ENCODE data around the gene ALG14.
"Not testable (repeated sequence)": the region's sequence is repeated elsewhere in the genome, so short reads cannot be mapped to it uniquely, and the experiment has no call there.

Gene ALG14

DNA sequence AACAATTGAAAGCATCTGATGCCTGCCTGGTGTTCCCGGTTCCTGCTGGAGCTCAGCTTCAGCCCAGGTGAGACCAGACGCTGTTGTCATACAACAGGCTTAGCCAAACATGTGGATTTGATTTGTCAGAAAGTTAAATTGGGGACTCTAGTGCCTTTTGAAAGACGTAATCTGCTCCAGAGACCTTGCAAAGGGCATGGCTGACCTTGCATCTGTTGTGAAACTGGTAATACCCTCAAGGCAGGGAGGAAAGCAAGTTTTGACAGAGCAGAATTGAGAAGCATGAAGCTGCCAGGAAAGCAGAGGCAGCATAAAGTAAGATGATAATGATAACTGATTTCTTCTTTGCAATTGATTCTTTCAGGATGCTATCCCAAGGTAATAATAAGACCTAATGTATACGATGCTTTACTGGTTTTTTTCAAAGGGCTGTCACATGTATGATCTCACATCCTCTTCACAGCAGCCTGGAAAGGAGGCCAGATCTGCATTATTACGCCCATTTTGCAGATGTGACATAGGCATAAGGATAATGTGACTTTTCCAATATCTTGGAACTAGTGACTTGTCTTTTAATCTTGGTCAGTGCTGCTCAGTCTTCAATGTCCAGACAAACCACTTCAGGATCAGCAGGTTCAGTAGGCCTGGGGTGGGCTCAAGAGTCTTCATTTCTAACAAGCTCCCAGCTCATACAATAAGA lies 121.1 kb downstream of the ALG14 start:
- no peak for DNase-seq

DNA sequence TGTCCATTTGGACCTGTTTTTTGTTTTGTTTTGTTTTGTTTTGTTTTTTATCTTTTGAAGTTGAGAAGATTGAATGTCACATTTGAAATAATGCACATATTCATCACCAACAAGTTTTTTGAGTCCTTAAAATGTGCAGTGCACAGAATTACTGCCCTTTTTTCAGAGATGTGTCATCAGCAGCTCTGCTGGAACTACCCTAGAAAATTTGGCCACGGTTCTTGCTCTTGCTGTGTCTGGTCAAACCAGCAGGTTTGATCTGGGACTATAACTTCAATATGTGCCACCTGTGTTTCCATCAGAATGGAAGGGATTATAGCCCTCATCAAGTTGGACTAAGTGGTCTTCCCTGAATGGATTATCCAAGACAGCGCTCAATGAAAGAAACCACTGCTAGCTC lies 121.7 kb downstream of the ALG14 start:
- DNase-seq: no peak

DNA sequence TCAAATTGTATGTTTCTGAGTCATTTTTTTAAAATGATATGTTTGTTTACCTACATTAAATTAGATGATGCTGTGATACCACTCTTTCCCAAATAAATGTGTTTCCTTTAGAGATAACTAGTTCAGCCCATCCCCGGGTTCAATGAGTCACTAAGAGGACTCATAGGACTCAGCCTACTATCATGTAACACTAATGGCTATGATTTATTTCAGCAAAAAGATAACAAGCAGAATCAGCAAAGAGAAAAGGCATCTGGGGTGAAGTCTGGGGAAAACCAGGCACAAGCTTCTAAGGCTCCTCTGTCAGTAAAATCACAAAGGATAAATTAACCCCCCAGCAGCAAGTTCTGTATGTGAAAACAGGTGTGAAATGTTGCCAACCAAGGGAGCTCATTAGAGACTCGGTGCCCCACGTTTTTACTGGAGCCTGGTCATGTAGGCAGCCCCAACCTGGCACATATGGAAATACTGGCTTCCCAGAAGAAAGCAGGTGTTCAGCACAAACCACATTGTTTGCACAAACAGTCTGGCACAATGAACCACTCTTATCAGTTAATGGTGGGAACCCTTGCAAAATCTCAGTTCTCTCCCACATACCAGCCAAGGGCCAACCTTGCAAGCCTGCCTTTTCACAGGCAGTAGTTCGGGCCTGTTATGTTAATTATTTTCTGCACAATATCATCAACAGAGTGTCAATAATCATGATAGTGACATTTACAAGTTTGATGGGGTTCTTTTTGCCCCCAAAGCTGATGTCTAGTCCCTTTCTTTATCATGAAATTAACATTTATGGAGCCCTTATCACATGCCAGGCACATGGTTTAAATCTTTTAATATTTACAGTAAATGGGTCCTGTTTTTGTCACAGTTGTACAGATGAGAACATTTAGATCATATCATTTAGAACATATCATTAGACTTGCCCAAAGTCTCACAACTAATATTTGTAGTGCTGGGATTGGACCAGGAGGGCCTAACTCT lies 122.8 kb downstream of the ALG14 start:
- no peak for DNase-seq

DNA sequence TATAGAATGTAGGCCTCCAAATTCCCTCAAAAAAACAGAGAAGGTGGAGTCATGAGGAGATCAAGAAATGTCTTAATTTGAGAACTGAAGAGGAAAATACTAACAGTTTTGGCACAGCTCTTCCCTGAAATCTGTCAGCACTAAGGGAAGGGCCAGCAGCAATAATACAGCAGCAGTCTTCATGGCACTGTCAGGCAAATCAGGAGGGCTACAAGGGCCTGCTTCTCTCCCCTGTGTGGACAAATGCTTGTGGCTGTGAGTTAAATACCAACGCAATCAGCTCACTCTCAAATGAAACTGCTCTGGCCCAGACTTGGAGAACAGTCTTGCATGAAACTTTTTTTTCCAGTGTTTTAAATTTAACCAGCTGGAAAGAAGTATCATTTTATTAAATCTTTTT lies 125.3 kb downstream of the ALG14 start:
- no peak for DNase-seq

DNA sequence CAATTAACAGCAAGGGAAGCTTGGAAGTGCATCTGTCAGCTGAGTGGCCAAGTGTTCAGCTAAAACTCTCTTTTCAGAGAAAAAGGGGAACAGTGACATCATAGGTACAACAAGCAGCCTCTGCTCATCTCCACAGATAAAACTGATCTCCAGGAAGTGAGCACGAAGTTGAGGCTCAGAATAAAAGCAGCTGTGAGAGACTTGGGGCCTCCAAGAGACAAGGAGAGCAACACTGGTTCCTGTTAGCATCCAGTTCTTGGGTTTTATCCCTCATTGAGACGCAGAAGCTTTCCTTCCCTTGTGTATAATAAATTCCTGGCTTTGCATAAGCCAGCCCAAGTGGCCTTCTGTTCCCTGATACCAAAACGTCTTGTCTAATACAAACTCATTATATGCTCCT lies 125.9 kb downstream of the ALG14 start:
- no peak for DNase-seq

DNA sequence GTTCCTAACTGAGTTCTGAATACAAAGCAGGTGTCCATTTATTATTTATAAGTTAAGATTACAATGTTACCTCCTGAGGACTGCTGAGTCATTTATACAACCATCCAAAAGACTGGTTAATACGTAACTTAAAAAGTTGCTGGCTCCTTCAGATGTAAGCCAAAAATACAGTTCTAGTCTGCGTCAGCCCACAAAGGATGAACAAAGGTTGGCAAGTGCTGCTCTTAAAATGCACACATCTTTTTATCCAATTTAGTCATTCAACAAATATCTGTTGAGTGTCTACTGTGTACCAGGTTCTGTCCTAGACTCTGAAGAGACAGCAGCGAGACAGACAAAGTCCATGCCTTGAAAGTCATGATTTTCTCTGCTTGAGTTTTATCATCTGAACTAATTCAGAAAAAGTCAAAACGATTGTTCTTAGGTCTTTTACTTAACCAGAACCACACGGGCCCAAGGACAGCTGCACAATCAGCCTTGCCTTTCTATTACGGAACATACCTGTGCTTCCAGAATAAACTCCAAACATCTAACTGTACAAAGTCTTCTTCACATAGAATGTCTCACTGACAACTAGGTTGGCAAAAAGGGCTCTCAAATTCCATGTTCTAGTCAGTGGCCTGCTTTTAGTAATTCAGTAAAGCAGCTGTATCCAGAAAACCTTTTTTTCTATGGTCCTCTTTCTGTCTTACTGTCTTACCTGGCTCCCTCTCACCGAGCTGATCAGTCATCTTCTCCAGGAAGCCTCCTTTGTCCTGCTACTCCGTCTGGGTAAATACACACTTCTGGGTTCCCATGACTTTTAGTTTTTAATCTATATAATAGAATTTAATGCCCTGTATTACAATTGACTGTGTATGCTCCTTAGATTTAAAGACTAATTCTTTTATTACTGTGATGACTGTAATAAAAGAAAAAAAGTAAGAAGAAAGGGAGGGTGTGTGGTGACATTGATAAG lies 130.3 kb downstream of the ALG14 start:
- DNase-seq: no peak

DNA sequence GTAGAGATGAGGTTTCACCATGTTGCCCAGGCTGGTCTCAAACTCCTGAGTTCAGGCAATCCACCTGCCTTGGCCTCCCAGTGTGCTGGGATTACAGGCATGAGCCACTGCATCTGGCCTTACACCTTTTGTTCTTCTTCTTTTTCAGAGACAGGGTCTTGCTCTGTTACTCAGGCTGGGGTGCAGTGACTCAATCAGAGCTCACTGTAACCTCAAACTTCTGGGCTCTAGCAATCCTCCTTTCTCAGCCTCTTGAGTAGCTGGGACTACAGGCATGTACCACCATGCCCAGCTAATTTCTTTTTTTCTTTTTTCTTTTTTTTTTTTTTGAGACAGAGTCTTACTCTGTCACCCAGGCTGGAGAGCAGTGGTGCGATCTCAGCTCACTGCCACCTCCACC lies 131.3 kb downstream of the ALG14 start:
- not testable (repeated sequence) for DNase-seq

DNA sequence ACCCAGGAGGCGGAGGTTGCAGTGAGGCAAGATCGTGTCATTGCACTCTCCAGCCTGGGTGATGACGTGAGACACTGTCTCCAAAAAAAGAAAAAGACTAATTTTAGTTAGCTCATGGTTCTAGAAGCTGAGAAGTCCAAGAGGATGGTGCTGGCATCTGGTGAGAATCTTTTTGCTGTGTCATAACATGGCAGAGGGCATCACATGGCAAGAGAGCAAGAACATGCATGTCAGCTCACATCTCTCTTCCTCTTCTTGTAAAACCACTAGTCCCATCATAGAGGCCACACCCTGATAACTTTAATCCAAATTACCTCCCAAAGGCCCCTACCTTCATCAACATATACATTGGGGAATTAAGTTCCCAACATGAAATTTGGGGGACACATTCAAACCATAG lies 132.0 kb downstream of the ALG14 start:
- DNase-seq: no peak

DNA sequence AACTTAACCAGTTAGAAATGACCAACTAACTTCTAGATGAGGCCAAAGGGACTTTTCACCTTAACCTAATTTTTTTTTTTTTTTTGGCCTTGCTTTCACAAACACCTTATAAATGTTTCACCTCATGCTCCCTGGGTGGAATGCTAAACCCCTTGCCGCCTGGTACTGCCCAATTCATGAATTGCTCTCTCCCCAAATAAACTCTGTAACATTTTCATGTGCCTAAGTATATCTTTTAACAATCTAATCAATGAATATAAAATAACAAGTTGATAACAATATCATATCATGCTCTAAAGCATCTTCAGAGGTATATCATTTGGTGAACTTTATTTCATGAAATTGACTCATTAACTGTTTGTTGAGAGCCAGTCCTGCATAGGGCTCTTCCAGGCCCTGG lies 134.9 kb downstream of the ALG14 start:
- DNase-seq: no peak

DNA sequence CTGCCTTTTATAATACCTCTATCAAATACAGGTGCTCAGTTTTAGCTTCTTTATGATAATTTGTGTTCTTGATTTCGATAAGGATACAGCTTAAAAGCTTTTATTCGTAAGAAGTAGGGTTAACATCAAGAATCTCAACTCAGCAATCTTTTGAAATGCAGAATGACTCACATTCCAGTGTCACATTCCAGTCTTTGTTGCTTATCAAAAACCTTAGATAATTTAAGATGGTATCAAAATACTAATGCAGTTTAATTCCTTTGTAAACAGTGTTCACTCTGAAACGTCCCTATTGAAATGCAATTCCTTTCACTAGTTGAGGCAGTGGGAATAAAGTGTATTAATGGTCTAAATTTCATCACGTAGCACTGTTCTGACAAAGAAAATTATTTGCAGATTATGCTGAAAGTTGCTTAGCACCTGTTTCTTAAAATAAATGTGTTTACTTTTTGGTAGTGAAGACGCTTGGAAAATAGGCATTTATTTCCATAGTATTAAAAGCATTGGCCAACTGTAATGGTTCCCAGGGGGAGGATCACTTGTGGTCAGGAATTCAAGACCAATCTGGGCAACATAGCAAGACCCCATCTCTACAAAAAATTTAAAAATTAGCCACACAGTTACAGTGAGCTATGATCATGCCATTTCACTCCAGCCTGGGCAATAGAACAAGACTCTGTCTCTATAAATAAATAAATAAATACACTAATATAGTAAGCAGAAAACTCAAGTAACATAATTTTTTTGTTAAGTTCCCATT lies 135.7 kb downstream of the ALG14 start:
- DNase-seq: no peak

DNA sequence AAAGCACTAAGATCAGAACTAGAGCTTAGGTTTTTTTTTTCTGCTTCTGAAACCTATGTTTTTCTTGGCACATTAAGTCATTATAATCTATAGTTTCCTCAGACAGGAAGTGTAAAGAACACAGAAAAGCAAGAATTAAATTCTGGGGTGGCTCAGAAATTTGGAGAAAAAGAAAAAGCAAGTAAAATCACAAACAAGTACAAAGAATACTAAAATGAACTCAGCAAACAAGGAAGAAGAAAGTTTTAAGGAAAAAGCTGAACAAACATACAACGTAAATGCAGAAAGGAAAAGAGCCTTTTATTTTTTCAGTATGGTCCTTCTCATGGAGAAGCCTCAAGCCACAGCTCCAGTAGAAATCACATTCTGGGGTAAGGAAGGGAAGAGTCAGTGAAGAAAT lies 137.3 kb downstream of the ALG14 start:
- no peak for DNase-seq

DNA sequence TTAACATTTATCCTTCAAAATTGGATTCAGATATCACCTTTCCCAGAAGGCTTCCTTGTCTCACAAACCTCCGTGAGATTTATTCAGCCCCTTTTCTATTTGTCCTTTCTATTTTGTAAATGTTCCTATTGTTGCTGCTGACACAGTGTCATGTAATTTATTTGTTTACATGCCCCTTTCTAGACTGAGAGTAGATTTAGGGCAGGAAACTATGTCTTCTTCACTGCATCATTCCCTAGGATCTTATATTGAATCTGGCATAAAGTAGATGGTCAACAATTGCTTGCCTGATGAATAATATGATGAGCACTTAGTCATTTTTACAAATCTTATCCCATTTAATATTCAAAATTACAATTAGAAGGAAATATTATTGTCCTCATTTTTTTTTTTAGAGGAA lies 137.7 kb downstream of the ALG14 start:
- DNase-seq: no peak

DNA sequence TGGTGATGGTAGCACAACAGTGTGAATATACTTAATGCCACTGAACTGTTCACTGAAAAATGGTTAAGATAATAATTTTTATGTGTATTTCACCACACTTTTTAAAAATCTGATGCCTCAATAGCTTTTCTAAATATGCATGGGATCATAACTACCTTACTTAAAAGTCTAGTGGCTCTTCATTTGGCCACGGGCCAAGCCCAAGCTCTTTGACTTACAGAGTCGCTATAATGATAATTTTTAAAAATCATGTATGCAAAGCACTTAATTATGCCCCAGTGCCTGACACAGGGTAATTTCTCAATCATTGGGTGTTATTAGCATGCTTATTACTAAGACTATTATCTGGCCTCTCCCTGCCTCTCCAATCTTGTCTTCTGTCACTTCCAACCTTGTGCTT lies 138.2 kb downstream of the ALG14 start:
- no peak for DNase-seq

DNA sequence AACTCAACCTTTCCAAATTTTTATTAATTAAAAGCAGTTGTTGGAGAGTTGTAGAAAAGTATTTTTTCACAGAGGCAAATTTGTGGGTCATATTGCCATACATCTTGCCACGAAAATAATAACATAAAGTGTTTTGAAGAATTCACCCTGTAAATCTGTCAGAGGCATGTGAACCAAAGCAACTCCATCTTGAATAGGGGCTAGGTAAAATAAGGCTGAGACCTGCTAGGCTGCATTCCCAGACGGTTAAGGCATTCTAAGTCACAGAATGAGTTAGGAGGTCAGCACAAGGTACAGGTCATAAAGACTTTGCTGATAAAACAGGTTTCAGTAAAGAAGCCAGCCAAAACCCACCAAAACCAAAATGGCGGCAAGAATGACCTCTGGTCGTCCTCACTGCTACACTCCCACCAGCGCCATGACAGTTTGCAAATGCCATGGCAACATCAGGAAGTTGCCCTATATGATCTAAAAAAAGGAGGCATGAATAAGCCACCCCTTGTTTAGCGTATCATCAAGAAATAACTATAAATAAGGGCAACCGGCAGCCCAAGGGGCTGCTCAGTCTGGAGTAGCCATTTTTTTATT lies 141.4 kb downstream of the ALG14 start:
- no peak for DNase-seq

DNA sequence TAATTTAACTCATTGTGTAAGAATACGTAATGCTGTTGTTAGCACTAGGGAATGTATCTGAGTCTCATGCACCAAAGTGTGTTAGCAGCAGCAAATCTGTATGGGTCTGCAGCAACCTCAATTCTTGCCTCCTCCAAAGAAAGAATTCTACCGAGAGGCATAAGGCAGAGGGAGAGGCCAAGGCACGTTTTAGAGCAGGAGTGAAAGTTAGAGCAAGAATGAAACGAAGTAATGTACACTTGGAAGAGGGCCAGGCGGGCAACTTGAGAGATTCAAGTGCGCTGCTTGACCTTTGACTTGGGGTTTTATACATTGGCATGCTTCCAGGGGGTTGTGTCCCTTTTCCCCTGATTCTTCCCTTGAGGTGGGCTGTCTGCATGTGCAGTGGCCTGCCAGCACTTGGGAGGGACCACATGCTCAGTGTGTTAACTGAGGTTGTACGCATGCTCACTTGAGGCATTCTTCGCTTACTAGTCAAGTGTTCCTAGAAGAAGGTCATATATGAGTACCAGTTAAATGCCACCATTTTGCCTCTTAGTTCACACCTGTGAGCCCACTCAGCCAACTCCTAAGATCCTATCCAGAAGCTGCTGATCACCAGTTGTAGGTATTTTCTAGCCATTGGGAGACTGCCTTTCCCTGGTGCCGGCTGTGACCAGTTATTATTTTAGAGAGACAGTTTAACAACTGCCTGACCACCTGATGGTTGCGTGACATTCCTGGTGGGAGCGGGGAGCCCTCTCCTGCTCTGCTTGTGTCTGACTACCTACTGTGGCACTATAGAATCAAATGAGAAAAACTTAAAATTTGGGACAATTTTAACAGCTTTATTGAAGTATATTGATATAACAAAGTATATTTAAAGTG lies 143.2 kb downstream of the ALG14 start:
- no peak for DNase-seq

DNA sequence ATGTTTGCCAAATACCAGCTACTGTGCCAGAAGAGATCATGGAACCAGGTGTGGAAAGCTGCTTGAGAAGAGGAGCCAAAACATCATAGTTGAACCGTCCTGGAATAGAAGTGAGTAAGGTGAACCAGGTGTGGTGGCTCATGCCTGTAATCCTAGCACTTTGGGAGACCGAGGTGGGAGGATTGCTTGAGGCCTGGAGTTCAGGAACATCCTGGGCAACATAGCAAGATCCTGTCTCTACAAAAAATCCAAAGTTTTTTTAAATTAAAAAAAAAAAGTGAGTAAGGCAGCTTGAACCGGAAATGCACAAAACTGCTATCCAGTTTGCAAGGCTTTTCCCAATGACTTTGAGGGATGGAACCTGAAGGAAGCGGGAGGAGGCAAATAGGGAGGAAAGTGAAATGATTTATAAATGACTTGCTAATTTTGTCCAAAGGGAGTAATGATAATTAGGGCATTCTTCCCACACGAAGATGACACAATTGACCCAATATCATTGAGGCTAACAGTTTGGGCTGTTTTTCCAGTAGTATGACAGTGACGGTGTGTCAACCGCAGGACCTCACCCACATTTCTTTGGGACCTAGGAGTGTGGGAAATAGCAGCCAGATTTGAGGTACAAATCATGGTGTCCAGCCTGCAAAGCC lies 144.3 kb downstream of the ALG14 start:
- DNase-seq: no peak

DNA sequence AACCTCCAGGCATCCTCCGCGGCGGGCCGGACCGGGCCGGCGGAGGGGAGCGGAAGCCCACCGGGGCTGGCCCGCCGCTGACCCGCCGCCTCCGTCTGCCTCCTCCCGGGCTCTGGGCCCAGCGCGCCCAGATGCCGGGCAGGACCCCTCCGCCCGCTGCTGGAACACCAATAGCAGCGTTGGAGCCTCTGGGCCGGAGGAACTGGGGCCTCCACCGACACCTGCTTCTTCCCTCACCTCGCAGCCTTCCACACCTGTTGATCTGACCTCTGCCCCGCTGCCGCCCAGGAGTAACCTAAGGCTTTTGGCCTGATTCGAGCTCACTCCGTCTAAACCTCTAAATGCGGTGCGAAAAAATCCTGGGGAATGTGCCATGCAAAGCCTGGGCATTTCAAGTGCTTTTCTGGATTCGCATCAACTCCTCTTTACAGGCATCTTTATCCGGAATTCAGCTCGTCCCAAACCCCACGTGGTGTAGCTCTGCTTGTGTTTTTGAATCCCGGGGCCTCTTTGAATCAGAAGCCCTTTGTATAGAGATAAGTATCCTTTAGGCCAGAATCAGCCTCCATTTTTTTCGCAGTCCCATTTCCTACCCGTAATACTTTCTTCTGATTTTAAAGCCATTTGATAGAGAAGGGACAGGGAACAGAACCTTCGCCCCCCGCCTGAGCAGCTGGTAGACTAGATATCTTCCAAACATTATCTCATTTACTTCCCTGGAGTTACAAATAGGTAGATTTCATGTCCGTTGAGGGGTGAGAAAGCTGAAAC lies 145.2 kb downstream of the ALG14 start:
- no peak for DNase-seq

DNA sequence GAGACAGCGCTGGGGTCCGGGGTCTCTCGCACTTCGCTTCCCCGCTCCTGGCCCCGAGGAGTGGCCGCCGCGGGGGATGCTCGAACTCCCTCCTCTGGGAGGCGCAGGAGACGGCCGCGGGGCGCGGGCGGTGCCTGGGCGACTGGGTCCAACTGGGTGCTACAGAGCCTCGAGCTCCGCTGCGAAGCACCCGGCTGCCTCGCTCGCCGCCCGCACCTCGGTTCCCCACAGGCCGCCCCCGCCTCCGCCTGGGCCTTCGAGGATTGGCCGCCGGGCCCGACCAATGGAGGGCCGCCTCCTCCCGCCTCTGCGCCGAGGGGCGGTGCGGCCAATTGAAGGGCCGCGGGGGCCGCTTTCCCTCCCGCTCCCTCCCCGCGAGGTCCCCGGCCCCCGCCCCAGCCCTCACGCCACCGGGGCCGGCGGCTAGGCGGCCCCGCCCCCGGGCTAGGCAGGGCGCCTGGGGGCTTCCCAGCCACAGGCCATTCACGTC lies 145.8 kb downstream of the ALG14 start, which contains the start of gene CNN3:
CNN3 (minus strand) TSS at position 196 of the 490 bp plus-strand sequence. CDS start 216 bp downstream, outside the sequence.
- DNase-seq: peak; percentile 94

Data from right forelimb (tissue), 1 donor.